Cardiac fibroblast (primary cell): ENCODE results near the gene EYS.
"Not testable (repeated sequence)": the region's sequence is repeated elsewhere in the genome, so short reads cannot be mapped to it uniquely, and the experiment has no call there.

ENCODE experiments used
- DNase-seq, 2 donors: peaks; one replicate each; pipeline versions ENCODE4 v3.0.0 to v3.0.0-alpha.2; 2010; ENCODE audit warnings: low read depth in 2 of 2
- H3K4me3 ChIP-seq, 2 donors: replicated peaks in 1 of 2; 1 replicate in 1 of 2; 2 replicates in 1 of 2; pipeline ENCODE4 v1.5.1; 2011; ENCODE audit warnings: low read depth in 2 of 2, low read length in 2 of 2, mild to moderate bottlenecking in 2 of 2, moderate library complexity in 1 of 2
- CTCF ChIP-seq: IDR thresholded peaks from one replicate; pipeline ENCODE4 v1.5.1; 2011; ENCODE audit warnings: low read depth, mild to moderate bottlenecking, low read length, inconsistent platforms

The EYS gene

GRCh38 chr6:63773200-63773599 is 1933.8 kb downstream of the EYS start:
- no peak for DNase-seq
- TF ChIP-seq CTCF: no peak
- no peak overlapping the region for H3K4me3 ChIP-seq

GRCh38 chr6:63765828-63766227 is 1941.2 kb downstream of the EYS start:
- DNase-seq: no peak
- TF ChIP-seq CTCF: no peak
- H3K4me3 ChIP-seq: no peak overlapping the region

GRCh38 chr6:63764318-63764916 is 1942.6 kb downstream of the EYS start:
- TF ChIP-seq CTCF: peak; percentile 16
- no peak overlapping the region for H3K4me3 ChIP-seq
- DNase-seq: peak; percentile 61 to 72

GRCh38 chr6:63760199-63760598 is 1946.8 kb downstream of the EYS start:
- no peak overlapping the region for H3K4me3 ChIP-seq
- no peak for TF ChIP-seq CTCF
- DNase-seq: no peak

DNA sequence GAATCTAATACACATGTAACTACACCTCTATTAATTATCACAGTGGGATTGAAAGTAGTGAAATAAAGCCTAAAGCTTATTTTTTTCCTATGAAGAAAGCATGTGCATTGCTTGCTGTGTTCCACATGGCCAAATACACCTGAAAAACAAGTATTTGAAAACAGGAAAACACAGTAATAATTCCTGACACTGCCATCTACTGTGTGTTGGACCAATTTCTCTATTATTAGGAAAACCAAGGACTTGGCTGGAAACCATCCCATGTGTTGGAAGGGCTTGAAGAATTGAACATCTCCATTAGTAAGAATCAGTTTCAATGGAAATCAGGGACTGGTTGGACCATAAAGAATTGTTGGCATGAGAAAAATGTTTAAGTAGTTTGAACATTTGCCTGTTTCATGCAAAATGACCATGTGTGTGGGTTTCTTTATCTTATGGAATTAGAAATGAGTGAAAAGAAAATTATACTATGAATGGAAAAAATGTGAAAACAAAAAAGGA is 1947.4 kb downstream of the EYS start:
- TF ChIP-seq CTCF: no peak

GRCh38 chr6:63757826-63758225 is 1949.2 kb downstream of the EYS start:
- TF ChIP-seq CTCF: no peak
- no peak overlapping the region for H3K4me3 ChIP-seq
- no peak for DNase-seq

More for the DNA sequence above, 1947.4 kb downstream of the EYS start:
- DNase-seq: peak in 1 of 2 donors; percentile 6
- H3K4me3 ChIP-seq: no peak overlapping the region

DNA sequence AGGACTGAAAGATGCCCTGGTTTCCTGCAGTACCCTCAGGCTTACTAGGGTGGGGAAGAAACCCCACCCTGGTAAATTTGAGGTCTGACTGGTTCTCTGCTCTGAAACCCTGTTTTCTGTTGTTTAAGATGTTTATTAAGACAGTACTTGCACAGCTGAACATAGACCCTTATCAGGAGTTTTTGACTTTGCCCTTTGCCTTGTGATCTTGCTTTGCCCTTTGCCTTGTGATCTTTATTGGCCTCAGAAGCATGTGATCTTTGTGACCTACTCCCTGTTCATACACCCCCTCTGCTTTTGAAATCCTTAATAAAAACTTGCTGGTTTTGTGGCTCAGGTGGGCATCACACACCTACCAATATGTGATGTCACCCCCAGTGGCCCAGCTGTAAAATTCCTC is 1949.8 kb downstream of the EYS start:
- H3K4me3 ChIP-seq, DNase-seq: not testable (repeated sequence)
